Measurements from ENCODE around the gene CDADC1.

CDADC1 gene

DNA sequence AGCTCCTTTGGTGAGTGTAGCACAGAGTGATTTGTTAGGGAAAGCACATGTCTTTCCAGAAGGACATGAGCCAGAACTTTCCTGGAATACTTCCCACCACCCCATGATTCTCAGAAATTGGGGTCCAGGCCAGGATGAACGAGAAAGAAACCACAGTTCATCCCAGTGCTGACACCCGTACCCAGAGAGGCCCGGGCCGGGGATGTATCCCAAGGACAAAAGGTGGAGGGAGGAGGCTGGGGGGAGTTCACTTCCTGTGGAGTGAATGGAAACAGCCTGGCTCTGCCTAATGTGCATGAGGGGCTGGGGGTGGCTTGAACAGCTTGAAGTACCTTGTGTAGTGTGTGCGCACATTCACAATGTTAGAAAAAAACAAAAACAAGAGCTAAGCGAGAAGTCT lies 47.5 kb downstream of the CDADC1 start:
- DNase-seq (ENCODE audit: low spot score) (no peak), ATAC-seq (ENCODE audit: low read depth) (no peak)
- TF ChIP-seq CTCF (IDR thresholded peaks at IDR 0.05; ENCODE audit: poor library complexity, severe bottlenecking), result no peak
- H3K27me3 ChIP-seq (ENCODE audit: insufficient read depth, poor library complexity, severe bottlenecking), result no peaks in the 10 kb centered on the region
- H3K27ac ChIP-seq (ENCODE audit: poor library complexity, severe bottlenecking), result no peak overlapping the region
- no peaks in the 10 kb centered on the region for H3K36me3 ChIP-seq (ENCODE audit: low read depth)
- no peaks in the 10 kb centered on the region for H3K9me3 ChIP-seq (ENCODE audit: severe bottlenecking)
- no peak overlapping the region for H3K4me3 ChIP-seq (ENCODE audit: severe bottlenecking)
- H3K4me1 ChIP-seq (ENCODE audit: insufficient read depth, poor library complexity, severe bottlenecking), result no peaks in the 10 kb centered on the region

DNA sequence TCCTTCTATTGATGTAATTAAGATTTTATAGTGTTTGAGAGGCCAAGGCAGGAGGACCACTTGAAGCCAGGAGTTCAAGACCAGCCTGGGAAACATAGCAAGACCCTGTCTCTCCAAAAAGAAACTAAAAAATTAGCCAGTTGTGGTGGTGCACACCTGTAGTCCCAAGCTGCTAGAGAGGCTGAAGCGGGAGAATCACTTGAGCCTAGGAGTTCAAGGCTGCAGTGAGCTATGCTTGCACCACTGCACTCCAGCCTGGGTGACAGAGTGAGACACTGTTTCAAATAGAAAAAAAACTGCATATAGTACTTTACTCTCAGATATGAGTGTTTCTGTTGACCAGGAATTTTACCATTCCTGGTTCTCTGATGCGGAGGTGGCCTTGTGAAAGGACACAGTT lies 48.9 kb downstream of the CDADC1 start:
- Histone ChIP-seq H3K9me3 (ENCODE audit: severe bottlenecking) (no peaks in the 10 kb centered on the region), H3K36me3 (ENCODE audit: low read depth) (no peaks in the 10 kb centered on the region), H3K27me3 (ENCODE audit: insufficient read depth, poor library complexity, severe bottlenecking) (no peaks in the 10 kb centered on the region), H3K4me3 (ENCODE audit: severe bottlenecking) (no peak overlapping the region), H3K27ac (ENCODE audit: poor library complexity, severe bottlenecking) (no peak overlapping the region), H3K4me1 (ENCODE audit: insufficient read depth, poor library complexity, severe bottlenecking) (no peaks in the 10 kb centered on the region)
- ATAC-seq (ENCODE audit: low read depth) (no peak), DNase-seq (ENCODE audit: low spot score) (no peak)
- TF ChIP-seq CTCF (IDR thresholded peaks at IDR 0.05; ENCODE audit: poor library complexity, severe bottlenecking), result no peak

DNA sequence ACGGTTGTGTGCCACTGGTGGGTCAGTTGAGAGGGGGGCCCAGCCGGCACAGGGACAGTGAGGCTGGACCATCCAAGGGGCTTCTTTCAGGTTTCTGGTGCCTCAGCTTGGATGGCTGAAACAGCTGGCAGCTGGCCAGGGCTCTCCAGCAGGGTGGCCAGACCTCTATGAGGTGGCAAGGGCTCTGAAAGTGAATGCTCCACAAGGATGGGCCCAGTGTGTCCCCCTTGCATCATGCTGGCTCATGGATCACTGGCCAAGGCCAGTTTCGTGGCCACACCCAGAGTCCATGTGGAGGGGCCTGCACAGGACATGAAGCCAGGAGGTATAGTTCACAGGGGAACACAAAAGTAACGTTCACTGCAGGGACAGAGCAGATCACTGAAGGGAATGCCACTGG lies 49.6 kb downstream of the CDADC1 start:
- Histone ChIP-seq H3K27me3 (ENCODE audit: insufficient read depth, poor library complexity, severe bottlenecking) (no peaks in the 10 kb centered on the region), H3K4me3 (ENCODE audit: severe bottlenecking) (no peak overlapping the region), H3K9me3 (ENCODE audit: severe bottlenecking) (no peaks in the 10 kb centered on the region), H3K4me1 (ENCODE audit: insufficient read depth, poor library complexity, severe bottlenecking) (no peaks in the 10 kb centered on the region), H3K36me3 (ENCODE audit: low read depth) (no peaks in the 10 kb centered on the region), H3K27ac (ENCODE audit: poor library complexity, severe bottlenecking) (no peak overlapping the region)
- ATAC-seq (ENCODE audit: low read depth), result no peak
- no peak for TF ChIP-seq CTCF (IDR thresholded peaks at IDR 0.05; ENCODE audit: poor library complexity, severe bottlenecking)
- no peak for DNase-seq (ENCODE audit: low spot score)

GRCh38 chr13:49298416-49298815 lies 50.7 kb downstream of the CDADC1 start:
- no peaks in the 10 kb centered on the region for H3K4me1 ChIP-seq (ENCODE audit: insufficient read depth, poor library complexity, severe bottlenecking)
- no peak overlapping the region for H3K4me3 ChIP-seq (ENCODE audit: severe bottlenecking)
- ATAC-seq (ENCODE audit: low read depth) (no peak), DNase-seq (ENCODE audit: low spot score) (no peak)
- no peaks in the 10 kb centered on the region for H3K27me3 ChIP-seq (ENCODE audit: insufficient read depth, poor library complexity, severe bottlenecking)
- no peaks in the 10 kb centered on the region for H3K36me3 ChIP-seq (ENCODE audit: low read depth)
- TF ChIP-seq CTCF (IDR thresholded peaks at IDR 0.05; ENCODE audit: poor library complexity, severe bottlenecking), result no peak
- H3K9me3 ChIP-seq (ENCODE audit: severe bottlenecking), result no peaks in the 10 kb centered on the region
- no peak overlapping the region for H3K27ac ChIP-seq (ENCODE audit: poor library complexity, severe bottlenecking)

DNA sequence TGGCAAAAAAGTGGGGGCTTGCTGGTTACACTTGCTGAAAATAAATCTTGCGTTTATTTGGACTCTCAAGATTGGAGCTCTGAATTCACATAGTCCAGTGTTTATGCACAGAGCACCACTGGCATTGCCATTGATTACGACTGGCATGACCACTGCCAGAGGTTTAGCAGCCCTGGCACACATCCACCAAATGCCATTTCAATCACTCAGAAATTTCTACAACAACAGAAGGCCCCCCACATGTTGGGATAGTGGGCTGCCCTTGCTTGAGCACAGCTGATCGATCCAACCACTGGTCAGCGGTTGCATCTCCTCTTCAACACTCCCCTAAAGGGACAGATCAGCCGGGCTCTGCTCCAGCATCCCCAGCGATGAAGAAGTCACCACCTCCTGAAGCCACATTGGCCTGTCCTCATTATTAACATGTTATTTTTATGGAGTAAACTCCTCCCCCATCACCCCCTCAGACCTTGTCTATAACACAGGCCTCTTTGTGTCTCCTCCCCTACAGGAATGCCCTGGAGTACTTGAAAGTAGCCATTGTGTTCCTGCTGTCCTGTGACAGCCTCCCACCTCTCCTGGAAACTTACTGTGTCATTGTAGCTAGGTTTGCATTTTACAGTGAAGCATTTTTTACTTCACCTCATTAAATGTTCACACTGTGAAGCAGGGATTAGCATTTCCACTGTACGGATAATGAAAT lies 51.3 kb downstream of the CDADC1 start:
- TF ChIP-seq CTCF (IDR thresholded peaks at IDR 0.05; ENCODE audit: poor library complexity, severe bottlenecking), result no peak
- H3K4me3 ChIP-seq (ENCODE audit: severe bottlenecking), result no peak overlapping the region
- H3K36me3 ChIP-seq (ENCODE audit: low read depth), result no peaks in the 10 kb centered on the region
- no peaks in the 10 kb centered on the region for H3K4me1 ChIP-seq (ENCODE audit: insufficient read depth, poor library complexity, severe bottlenecking)
- no peaks in the 10 kb centered on the region for H3K27me3 ChIP-seq (ENCODE audit: insufficient read depth, poor library complexity, severe bottlenecking)
- no peaks in the 10 kb centered on the region for H3K9me3 ChIP-seq (ENCODE audit: severe bottlenecking)
- H3K27ac ChIP-seq (ENCODE audit: poor library complexity, severe bottlenecking), result no peak overlapping the region
- no peak for DNase-seq (ENCODE audit: low spot score)
- no peak for ATAC-seq (ENCODE audit: low read depth)
